Left lung (tissue), 10 donors: ENCODE results near the gene OR10A2. TPM values are rescaled to one million over a fixed set of nuclear protein-coding genes. Genes with fewer than 3 reads are reported as not detected.
"Not testable (repeated sequence)": the region's sequence is repeated elsewhere in the genome, so short reads cannot be mapped to it uniquely, and the experiment has no call there.

Experiments used
- ATAC-seq: fragments of 200-7000 bp; cut with Tn5 transposase; one replicate; pipeline ENCODE4 v1.9.1; 2020; ENCODE audit warnings: moderate library complexity
- DNase-seq, 4 donors: peaks; one replicate each; pipeline ENCODE4 v3.0.0-alpha.2; 2013 to 2020
- H3K27ac ChIP-seq, 2 donors: fragments of 200-600 bp; sonication (generic) in 1 of 2; one replicate each; pipeline versions ENCODE4 v1.5.0 to v1.8.0; 2020 to 2021
- H3K27me3 ChIP-seq, 2 donors: fragments of 200-600 bp; sonication (generic) in 1 of 2; one replicate each; pipeline versions ENCODE4 v1.5.0 to v1.8.0; 2020 to 2021
- H3K36me3 ChIP-seq, 2 donors: fragments of 200-600 bp; sonication (generic) in 1 of 2; one replicate each; pipeline versions ENCODE4 v1.5.0 to v1.8.0; 2020 to 2021
- H3K4me1 ChIP-seq, 2 donors: fragments of 200-600 bp; one replicate each; pipeline ENCODE4 v1.8.0; 2021
- H3K4me3 ChIP-seq, 2 donors: fragments of 200-600 bp; sonication (generic) in 1 of 2; one replicate each; pipeline versions ENCODE4 v1.5.0 to v1.8.0; 2020 to 2021; ENCODE audit warnings: mild to moderate bottlenecking in 1 of 2
- H3K9me3 ChIP-seq, 2 donors: fragments of 200-600 bp; sonication (generic) in 1 of 2; one replicate each; pipeline versions ENCODE4 v1.5.0 to v1.8.0; 2020 to 2021
- CTCF ChIP-seq, 2 donors: fragments of 200-600 bp; sonication (generic) in 1 of 2; IDR thresholded peaks; one replicate each; pipeline versions ENCODE4 v1.5.0 to v1.8.0; 2021; ENCODE audit warnings: antibody characterized with exemption in 2 of 2
- intact Hi-C, 2 donors: fragments of 100-400 bp; cut with DNase I; formaldehyde crosslinking; loops; one replicate each; pipeline versions ENCODE4 v1.11.2 to v1.14.2; 2022
- polyA plus RNA-seq, 6 donors: library from polyadenylated mRNA; unstranded; fragments of 120-200 nt; gene quantifications; one replicate each; pipeline ENCODE4 v1.2.1, GENCODE V29; 2013; ENCODE audit not compliant: insufficient read length in 6 of 6
- total RNA-seq, 2 donors: library from RNA; stranded (reverse); fragmentation: NEBNext Ultra II Directional; extraction: Animal tissue kit (Norgen Biotek cat#: 25700); gene quantifications; one replicate each; pipeline ENCODE4 v1.2.1, GENCODE V29; 2021
- donor health status: DM: no; HTN: yes; CAD: no.
- donor health status: DM: no; HTN: no; CAD: no.

The OR10A2 gene
- total and polyA plus RNA-seq, 8 donors: 0.04 to 0.06 TPM; not detected in 6

- H3K4me3 ChIP-seq: no peak overlapping the region
- ATAC-seq (no peak), DNase-seq (no peak)
- H3K36me3 ChIP-seq: no peaks in the 10 kb centered on the region
- intact Hi-C loops: no loop called here
- no peaks in the 10 kb centered on the region for H3K4me1 ChIP-seq
- no peak for TF ChIP-seq CTCF (IDR thresholded peaks at IDR 0.05)
- no peaks in the 10 kb centered on the region for H3K27me3 ChIP-seq
- H3K27ac ChIP-seq: no peak overlapping the region
- no peaks in the 10 kb centered on the region for H3K9me3 ChIP-seq
These were observed 31.2 kb downstream of the OR10A2 start for GRCh38 chr11:6894097-6894496.

- Histone ChIP-seq H3K27ac (no peak overlapping the region), H3K27me3 (no peaks in the 10 kb centered on the region), H3K36me3 (no peaks in the 10 kb centered on the region), H3K4me3 (no peak overlapping the region), H3K9me3 (no peaks in the 10 kb centered on the region), H3K4me1 (no peaks in the 10 kb centered on the region)
- DNase-seq (no peak), ATAC-seq (no peak)
- intact Hi-C loops: no loop called here
- no peak for TF ChIP-seq CTCF (IDR thresholded peaks at IDR 0.05)
These were observed 32.2 kb downstream of the OR10A2 start for GRCh38 chr11:6895010-6895409.

GRCh38 chr11:6898911-6899310 is 36.1 kb downstream of the OR10A2 start:
- no peak overlapping the region for H3K4me3 ChIP-seq
- H3K9me3 ChIP-seq: no peaks in the 10 kb centered on the region
- H3K36me3 ChIP-seq: no peaks in the 10 kb centered on the region
- no peak overlapping the region for H3K27ac ChIP-seq
- TF ChIP-seq CTCF (IDR thresholded peaks at IDR 0.05): no peak
- intact Hi-C loops: no loop called here
- H3K4me1 ChIP-seq: no peaks in the 10 kb centered on the region
- H3K27me3 ChIP-seq: no peaks in the 10 kb centered on the region
- no peak for ATAC-seq
- DNase-seq: no peak

- no peaks in the 10 kb centered on the region for H3K4me1 ChIP-seq
- ATAC-seq (no peak), DNase-seq (no peak)
- no peaks in the 10 kb centered on the region for H3K9me3 ChIP-seq
- no peaks in the 10 kb centered on the region for H3K36me3 ChIP-seq
- no peak overlapping the region for H3K27ac ChIP-seq
- intact Hi-C loops: no loop called here
- TF ChIP-seq CTCF (IDR thresholded peaks at IDR 0.05): no peak
- no peaks in the 10 kb centered on the region for H3K27me3 ChIP-seq
- H3K4me3 ChIP-seq: no peak overlapping the region
These were observed 37.6 kb downstream of the OR10A2 start for GRCh38 chr11:6900327-6900999.

GRCh38 chr11:6904804-6905203 is 41.9 kb downstream of the OR10A2 start:
- H3K4me1 ChIP-seq, DNase-seq, ATAC-seq, H3K27me3 ChIP-seq, H3K36me3 ChIP-seq, H3K27ac ChIP-seq, intact Hi-C loops, H3K9me3 ChIP-seq, H3K4me3 ChIP-seq: not testable (repeated sequence)

GRCh38 chr11:6911378-6911777 is 48.5 kb downstream of the OR10A2 start:
- Histone ChIP-seq H3K27ac (no peak overlapping the region), H3K9me3 (no peaks in the 10 kb centered on the region), H3K4me1 (no peaks in the 10 kb centered on the region), H3K36me3 (no peaks in the 10 kb centered on the region), H3K4me3 (no peak overlapping the region), H3K27me3 (no peaks in the 10 kb centered on the region)
- no peak for TF ChIP-seq CTCF (IDR thresholded peaks at IDR 0.05)
- ATAC-seq: no peak
- intact Hi-C loops: no loop called here
- DNase-seq: no peak
